AG09319 (cell line): Measurements from ENCODE around the gene CNOT6L.

Source experiments
- DNase-seq: peaks from one replicate; pipeline ENCODE4 v3.0.0-alpha.2; 2010; ENCODE audit warnings: low read depth; ENCODE audit errors: extremely low read depth
- TF ChIP-seq, protein P1 (sequence below): IDR thresholded peaks from 2 replicates; pipeline ENCODE4 v1.5.1; 2011; ENCODE audit warnings: low read depth, mild to moderate bottlenecking, inconsistent platforms, low read length, moderate library complexity

Gene CNOT6L

DNA sequence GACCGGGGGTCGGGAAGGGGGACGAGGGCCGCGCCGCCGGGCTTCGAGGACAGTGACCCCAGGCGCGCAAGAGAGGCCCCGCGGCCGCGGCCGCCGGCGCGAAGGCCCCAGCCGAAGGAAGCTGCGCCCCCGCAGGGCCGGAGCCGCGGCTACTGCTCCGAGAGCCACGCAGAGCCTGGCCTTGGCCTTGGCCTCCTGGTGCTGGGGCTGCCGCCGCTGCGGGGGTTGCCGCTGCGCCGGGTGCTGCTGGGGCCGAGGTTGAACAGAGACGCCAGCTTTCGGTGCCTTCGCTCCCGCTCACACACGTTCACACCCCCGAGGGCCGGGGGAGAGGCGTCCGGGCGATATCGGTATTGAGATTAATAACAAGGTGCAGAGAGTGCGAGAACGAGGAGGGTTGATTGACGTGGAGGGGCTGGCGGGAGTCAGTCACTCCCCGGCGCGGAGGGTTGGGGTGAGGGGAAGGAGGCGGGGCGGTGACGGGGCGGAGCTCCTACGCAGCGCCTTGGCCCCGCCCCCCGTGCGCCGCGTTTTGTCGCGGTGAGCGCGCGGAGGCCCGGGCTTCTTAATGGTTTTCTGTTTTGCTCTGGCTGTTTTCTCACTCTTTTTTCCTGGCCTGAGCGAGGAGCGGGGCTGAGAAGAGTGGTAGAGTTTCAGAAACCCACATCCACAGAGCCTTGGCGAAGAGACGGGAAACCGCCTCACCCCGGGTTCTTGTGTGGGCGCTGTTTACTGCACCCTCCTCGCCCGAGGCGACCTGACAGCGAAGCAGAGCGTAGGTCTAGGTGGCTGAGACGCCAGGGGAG lies 878 bp upstream of the CNOT6L start:
- DNase-seq = peak; percentile 41
- TF ChIP-seq, protein P1, sequence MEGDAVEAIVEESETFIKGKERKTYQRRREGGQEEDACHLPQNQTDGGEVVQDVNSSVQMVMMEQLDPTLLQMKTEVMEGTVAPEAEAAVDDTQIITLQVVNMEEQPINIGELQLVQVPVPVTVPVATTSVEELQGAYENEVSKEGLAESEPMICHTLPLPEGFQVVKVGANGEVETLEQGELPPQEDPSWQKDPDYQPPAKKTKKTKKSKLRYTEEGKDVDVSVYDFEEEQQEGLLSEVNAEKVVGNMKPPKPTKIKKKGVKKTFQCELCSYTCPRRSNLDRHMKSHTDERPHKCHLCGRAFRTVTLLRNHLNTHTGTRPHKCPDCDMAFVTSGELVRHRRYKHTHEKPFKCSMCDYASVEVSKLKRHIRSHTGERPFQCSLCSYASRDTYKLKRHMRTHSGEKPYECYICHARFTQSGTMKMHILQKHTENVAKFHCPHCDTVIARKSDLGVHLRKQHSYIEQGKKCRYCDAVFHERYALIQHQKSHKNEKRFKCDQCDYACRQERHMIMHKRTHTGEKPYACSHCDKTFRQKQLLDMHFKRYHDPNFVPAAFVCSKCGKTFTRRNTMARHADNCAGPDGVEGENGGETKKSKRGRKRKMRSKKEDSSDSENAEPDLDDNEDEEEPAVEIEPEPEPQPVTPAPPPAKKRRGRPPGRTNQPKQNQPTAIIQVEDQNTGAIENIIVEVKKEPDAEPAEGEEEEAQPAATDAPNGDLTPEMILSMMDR = no peak

DNA sequence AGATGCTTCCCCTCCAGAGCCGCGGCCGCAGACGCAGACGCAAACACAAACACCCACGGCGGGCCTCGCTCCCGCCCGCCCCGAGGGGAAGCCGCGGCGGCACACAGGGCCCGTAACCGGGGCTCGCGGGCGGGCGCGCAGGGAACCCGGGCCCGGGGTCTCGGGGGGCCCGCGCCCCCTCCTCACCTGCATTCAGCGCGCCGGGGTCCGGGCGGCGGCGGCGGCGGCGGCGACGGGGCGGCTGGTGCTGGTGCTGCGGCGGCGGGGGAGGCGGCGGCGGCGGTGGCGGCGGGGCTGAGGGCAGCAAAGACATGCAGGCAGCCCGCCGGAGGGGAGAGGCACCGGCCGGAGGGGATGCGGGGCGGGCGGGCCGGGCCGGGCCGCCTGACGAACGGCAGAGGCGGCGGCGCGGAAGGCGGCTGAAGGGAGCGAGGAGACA lies 255 bp upstream of the CNOT6L start:
- DNase-seq = no peak
- TF ChIP-seq, protein P1 = no peak

DNA sequence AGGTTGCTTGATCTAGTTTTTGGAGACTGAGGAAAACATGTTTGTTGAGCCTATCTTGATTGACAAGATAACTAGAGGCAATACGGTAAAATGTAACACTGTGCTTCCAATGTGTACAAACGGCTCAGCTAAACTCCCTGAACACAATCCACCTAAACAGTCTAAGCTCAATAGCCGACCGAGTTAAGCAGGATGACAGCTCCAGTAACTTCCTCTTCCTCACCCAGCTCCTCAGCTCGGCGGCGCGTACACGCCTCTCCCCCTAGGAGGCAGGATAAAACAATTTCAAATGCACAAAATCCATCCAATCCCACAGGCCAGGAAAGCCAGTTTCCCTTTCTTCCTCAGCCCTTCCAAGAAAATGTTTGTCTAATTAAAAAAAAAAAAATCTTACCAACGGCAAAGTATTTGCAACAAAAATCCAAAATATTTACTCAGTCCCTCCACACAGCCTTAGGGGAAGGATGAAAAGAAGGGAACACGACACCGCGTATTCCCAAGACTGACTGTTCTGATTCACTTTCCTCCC lies 1.0 kb downstream of the CNOT6L start:
- TF ChIP-seq, protein P1 = peak; percentile 56
- peak; percentile 48 for DNase-seq

DNA sequence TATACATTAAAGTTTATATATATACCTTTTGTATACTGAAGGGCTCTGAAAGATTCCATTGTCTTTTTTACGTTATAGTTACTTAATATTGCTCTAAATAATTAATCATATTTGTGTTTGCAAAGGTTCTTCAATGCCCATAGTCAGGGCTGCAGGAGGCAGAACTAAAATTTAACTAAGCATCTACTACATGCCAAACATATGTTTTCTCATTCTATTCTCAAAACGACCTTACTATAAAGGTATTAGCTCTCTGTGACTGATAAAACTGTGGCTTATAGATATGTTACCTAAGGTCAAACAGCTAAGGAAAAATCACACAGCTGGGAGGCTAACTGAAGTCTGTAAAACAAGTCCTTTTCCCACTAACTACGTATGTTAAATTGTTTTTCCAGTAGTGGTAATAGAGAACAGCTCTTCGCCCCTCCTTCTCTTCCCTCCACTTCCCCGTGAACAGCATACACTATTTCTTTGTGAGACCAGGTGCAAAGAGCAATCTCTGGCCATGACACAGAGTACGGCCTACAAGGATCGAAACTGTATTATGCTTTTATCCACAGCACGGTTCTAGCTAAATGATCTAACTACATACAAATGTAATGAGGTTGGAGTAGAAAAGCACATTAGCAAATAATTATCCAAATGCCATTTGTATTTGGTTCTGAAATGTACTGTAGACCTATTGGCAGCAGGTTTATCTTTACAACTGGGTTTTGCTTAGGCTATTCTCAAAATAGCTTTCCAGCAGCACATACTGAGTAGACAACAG lies 1.7 kb downstream of the CNOT6L start:
- no peak for DNase-seq
- TF ChIP-seq, protein P1 = no peak

DNA sequence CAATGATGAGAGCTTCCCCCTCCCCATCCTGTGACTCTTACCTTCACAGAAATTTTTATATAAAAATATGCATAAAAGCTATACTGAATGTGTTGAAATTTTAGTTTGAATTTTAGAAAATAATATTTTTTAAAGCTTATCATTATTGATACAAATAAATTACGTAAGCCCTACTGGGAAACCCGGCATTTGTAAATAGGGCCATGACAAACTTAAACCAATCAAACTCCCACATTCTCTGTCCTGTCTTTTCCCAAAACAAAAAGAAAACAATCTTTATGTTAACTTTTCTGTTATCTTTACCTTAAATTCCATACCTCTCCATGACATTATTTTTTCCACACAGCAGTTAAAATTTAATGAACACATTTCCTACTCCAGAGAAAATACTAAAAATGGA lies 2.6 kb downstream of the CNOT6L start:
- no peak for DNase-seq
- TF ChIP-seq, protein P1 = no peak

DNA sequence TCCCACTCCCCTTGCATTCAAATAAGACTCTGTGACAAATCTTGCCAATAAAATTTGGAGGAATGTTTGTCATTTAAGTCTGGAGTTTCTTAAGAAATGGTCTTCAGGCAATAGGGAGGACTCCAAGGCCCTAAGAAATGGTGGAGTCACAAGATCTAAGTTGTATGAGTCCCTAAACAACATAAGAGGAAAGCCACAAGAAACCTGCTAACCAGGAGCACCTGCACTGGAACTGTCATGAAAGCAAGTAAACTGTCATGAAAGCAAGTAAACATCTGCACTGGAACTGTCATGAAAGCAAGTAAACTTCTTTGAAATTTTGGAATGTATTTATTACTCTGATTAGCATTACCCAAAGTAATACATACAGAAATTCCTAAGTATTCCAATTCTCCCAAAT lies 3.5 kb downstream of the CNOT6L start:
- TF ChIP-seq, protein P1 = no peak
- DNase-seq = no peak

DNA sequence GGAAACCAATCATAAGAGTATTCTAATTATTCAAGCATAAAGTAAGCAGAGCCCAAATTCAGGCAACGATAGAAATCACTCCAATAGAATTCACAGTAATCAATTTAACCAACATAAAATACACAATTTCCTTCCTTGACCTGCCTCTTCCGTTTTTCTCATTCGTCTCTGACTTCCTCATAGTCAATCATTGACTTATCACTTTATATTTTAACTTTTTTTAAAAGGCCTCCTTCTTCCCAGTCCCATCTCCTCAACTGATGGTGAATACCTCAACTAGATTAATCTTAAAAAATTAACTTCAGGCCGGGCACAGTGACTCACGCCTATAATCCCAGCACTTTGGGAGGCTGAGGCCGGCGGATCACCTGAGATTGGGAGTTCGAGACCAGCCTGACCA lies 13.3 kb downstream of the CNOT6L start:
- no peak for DNase-seq

More for the DNA sequence above, 13.3 kb downstream of the CNOT6L start:
- TF ChIP-seq, protein P1 = no peak
